Measurements from ENCODE around the gene SPIRE1.
"Not testable (repeated sequence)": the region's sequence is repeated elsewhere in the genome, so short reads cannot be mapped to it uniquely, and the experiment has no call there.

The SPIRE1 gene

GRCh38 chr18:12645751-12646203, 12.1 kb downstream of the SPIRE1 start:
- Histone ChIP-seq H3K27ac (no peak overlapping the region), H3K9ac (no peak overlapping the region), H3K27me3 (ENCODE audit: insufficient read depth, low read depth) (no peaks in the 10 kb centered on the region), H2AFZ (ENCODE audit: low read depth) (no peak overlapping the region), H3K79me2 (ENCODE audit: insufficient read depth, low read depth) (no peaks in the 10 kb centered on the region), H3K4me2 (no peak overlapping the region), H3K4me3 (IDR thresholded peaks at IDR 0.05; ENCODE audit: insufficient read depth, low read depth, low read length) (no peak overlapping the region), H3K36me3 (ENCODE audit: insufficient read depth) (no peaks in the 10 kb centered on the region), H4K20me1 (ENCODE audit: insufficient read depth) (no peaks in the 10 kb centered on the region), H3K4me1 (ENCODE audit: low read depth, poor library complexity, severe bottlenecking) (peaks cover 19% of the 10 kb centered on the region)
- TF ChIP-seq CTCF (conservative IDR thresholded peaks at IDR 0.05; ENCODE audit: low read depth, low read length), result no peak

DNA sequence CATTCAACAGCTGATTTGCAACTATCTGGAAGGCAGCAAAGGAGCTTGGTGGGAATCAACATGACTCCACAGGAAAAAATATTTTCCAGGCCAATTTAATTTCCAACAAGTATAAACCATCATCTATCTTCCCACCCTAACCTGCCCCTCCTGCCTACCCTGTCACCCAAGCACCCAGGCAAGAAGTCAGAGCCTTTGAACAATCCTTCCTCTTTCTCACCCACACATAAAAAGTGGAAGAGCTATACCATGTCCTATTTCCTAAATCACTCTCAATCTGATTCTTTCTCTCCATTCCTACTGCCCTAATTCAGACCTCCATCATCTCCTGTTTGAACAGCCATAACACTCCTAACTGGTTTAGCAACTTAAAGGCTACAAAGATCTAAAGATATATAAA, 12.7 kb downstream of the SPIRE1 start:
- H3K4me1 ChIP-seq (ENCODE audit: low read depth, poor library complexity, severe bottlenecking), result peaks cover 17% of the 10 kb centered on the region
- H3K79me2 ChIP-seq (ENCODE audit: insufficient read depth, low read depth), result no peaks in the 10 kb centered on the region
- H2AFZ ChIP-seq (ENCODE audit: low read depth), result no peak overlapping the region
- H4K20me1 ChIP-seq (ENCODE audit: insufficient read depth), result no peaks in the 10 kb centered on the region
- no peak overlapping the region for H3K27ac ChIP-seq
- H3K4me3 ChIP-seq (IDR thresholded peaks at IDR 0.05; ENCODE audit: insufficient read depth, low read depth, low read length), result no peak overlapping the region
- no peaks in the 10 kb centered on the region for H3K27me3 ChIP-seq (ENCODE audit: insufficient read depth, low read depth)
- H3K36me3 ChIP-seq (ENCODE audit: insufficient read depth), result no peaks in the 10 kb centered on the region
- H3K9ac ChIP-seq, result no peak overlapping the region
- no peak overlapping the region for H3K4me2 ChIP-seq
- TF ChIP-seq CTCF (conservative IDR thresholded peaks at IDR 0.05; ENCODE audit: low read depth, low read length), result no peak

- H3K4me2 ChIP-seq; H3K36me3 ChIP-seq (ENCODE audit: insufficient read depth); H2AFZ ChIP-seq (ENCODE audit: low read depth); H3K79me2 ChIP-seq (ENCODE audit: insufficient read depth, low read depth); H3K9ac ChIP-seq; H3K27me3 ChIP-seq (ENCODE audit: insufficient read depth, low read depth); H4K20me1 ChIP-seq (ENCODE audit: insufficient read depth); H3K27ac ChIP-seq; H3K4me3 ChIP-seq (IDR thresholded peaks at IDR 0.05; ENCODE audit: insufficient read depth, low read depth, low read length); H3K4me1 ChIP-seq (ENCODE audit: low read depth, poor library complexity, severe bottlenecking): not testable (repeated sequence)
These were observed 14.2 kb downstream of the SPIRE1 start for GRCh38 chr18:12643756-12644155.

- TF ChIP-seq CTCF (conservative IDR thresholded peaks at IDR 0.05; ENCODE audit: low read depth, low read length), result no peak
- Histone ChIP-seq H3K27ac (no peak overlapping the region), H3K4me1 (ENCODE audit: low read depth, poor library complexity, severe bottlenecking) (no peaks in the 10 kb centered on the region), H3K36me3 (ENCODE audit: insufficient read depth) (no peaks in the 10 kb centered on the region), H3K9ac (no peak overlapping the region), H3K79me2 (ENCODE audit: insufficient read depth, low read depth) (no peaks in the 10 kb centered on the region), H3K4me2 (no peak overlapping the region), H2AFZ (ENCODE audit: low read depth) (no peak overlapping the region), H3K4me3 (IDR thresholded peaks at IDR 0.05; ENCODE audit: insufficient read depth, low read depth, low read length) (no peak overlapping the region), H4K20me1 (ENCODE audit: insufficient read depth) (no peaks in the 10 kb centered on the region), H3K27me3 (ENCODE audit: insufficient read depth, low read depth) (no peaks in the 10 kb centered on the region)
These were observed 17.1 kb downstream of the SPIRE1 start for GRCh38 chr18:12640881-12641200.

DNA sequence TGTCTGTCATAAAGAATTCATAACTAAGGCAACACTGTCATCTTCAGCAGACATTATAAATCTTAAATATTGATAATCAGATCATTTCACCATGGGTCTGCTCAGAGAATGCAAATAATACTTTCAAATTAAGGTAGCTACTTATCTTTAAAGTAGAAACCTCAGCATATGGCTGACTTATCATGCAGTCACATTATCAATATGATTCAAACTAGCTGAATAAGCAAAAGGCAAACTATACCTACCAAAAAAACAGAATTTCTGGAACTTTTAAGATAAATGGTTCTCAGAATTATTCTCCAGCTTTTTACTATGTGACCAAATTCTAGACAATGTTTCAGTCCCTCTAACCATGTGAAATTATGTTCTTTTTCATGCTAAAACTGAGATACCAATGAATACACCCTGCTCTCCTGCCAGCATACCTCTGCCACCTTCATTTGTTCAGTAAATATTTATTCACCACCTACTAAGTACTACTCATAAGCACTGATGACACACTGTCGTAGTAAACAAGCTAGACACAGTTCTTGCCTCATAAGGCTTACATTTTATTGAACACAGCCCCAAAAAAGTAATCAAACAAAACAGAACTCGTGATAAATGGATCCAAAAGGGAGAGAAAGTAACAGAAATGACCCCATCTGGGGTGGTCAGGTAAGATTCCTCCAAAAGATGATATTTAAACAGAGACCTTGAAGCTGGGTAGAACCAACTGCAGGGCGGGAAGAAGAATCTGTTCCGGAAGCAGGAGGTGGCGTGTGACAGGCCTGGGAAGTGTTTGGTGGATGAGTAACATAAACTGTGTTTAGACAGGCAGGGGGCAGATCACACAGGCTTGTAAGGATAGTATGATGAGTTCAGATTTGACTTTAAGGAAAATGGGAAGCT, 17.7 kb downstream of the SPIRE1 start:
- TF ChIP-seq CTCF (conservative IDR thresholded peaks at IDR 0.05; ENCODE audit: low read depth, low read length), result no peak
- no peak overlapping the region for H3K9ac ChIP-seq
- H3K79me2 ChIP-seq (ENCODE audit: insufficient read depth, low read depth), result no peaks in the 10 kb centered on the region
- H3K27me3 ChIP-seq (ENCODE audit: insufficient read depth, low read depth), result no peaks in the 10 kb centered on the region
- no peaks in the 10 kb centered on the region for H3K4me1 ChIP-seq (ENCODE audit: low read depth, poor library complexity, severe bottlenecking)
- no peak overlapping the region for H2AFZ ChIP-seq (ENCODE audit: low read depth)
- no peak overlapping the region for H3K4me3 ChIP-seq (IDR thresholded peaks at IDR 0.05; ENCODE audit: insufficient read depth, low read depth, low read length)
- H4K20me1 ChIP-seq (ENCODE audit: insufficient read depth), result no peaks in the 10 kb centered on the region
- no peak overlapping the region for H3K27ac ChIP-seq
- H3K4me2 ChIP-seq, result no peak overlapping the region
- H3K36me3 ChIP-seq (ENCODE audit: insufficient read depth), result no peaks in the 10 kb centered on the region

All from KMS-11 (cell line).